Parathyroid adenoma (tissue), 2 donors: Measurements from ENCODE around the gene UTP11.
A peak's percentile ranks its signal among the peaks of the same experiment; 100 is the strongest.
"Not testable (repeated sequence)": the region's sequence is repeated elsewhere in the genome, so short reads cannot be mapped to it uniquely, and the experiment has no call there.

Experiments
- H2AFZ ChIP-seq: fragments of 300-600 bp; sonication (generic); one replicate; pipeline ENCODE4 v1.7.0; 2017; ENCODE audit warnings: antibody characterized with exemption, mild to moderate bottlenecking
- H3K27ac ChIP-seq: fragments of 300-600 bp; sonication (generic); one replicate; pipeline ENCODE4 v1.7.0; 2017
- H3K27me3 ChIP-seq: fragments of 300-600 bp; sonication (generic); one replicate; pipeline ENCODE4 v1.7.0; 2017; ENCODE audit warnings: low read length; ENCODE audit not compliant: control insufficient read depth, insufficient read depth
- H3K36me3 ChIP-seq: fragments of 300-600 bp; sonication (generic); one replicate; pipeline ENCODE4 v1.7.0; 2017; ENCODE audit warnings: low read length; ENCODE audit not compliant: control insufficient read depth, insufficient read depth
- H3K4me1 ChIP-seq: fragments of 300-600 bp; sonication (generic); one replicate; pipeline ENCODE4 v1.7.0; 2017; ENCODE audit warnings: control low read depth
- H3K4me2 ChIP-seq: fragments of 300-600 bp; sonication (generic); one replicate; pipeline ENCODE4 v1.7.0; 2017; ENCODE audit warnings: low read length
- H3K4me3 ChIP-seq: fragments of 300-600 bp; sonication (generic); one replicate; pipeline ENCODE4 v1.7.0; 2017; ENCODE audit warnings: low read depth, low read length
- H3K79me2 ChIP-seq: fragments of 300-600 bp; sonication (generic); one replicate; pipeline ENCODE4 v1.7.0; 2017; ENCODE audit warnings: control low read depth
- H3K9ac ChIP-seq: fragments of 300-600 bp; sonication (generic); one replicate; pipeline ENCODE4 v1.7.0; 2017; ENCODE audit warnings: mild to moderate bottlenecking
- H3K9me3 ChIP-seq: fragments of 300-600 bp; sonication (generic); one replicate; pipeline ENCODE4 v1.7.0; 2017; ENCODE audit warnings: low read length; ENCODE audit not compliant: control insufficient read depth
- CTCF ChIP-seq: fragments of 300-600 bp; sonication (generic); IDR thresholded peaks from one replicate; pipeline ENCODE4 v1.7.0; 2017; ENCODE audit warnings: antibody characterized with exemption, mild to moderate bottlenecking
- donor health status: primary hyperparathyroidism.

Gene UTP11

GRCh38 chr1:38012363-38013226, at the start of gene UTP11:
Gene UTP11, plus strand, starts transcription at chr1:38012734. Its CDS starts 69 bp downstream, at chr1:38012803.
- Histone ChIP-seq H2AFZ (peak within 1 kb of the TSS; percentile 97), H3K4me2 (peak within 1 kb of the TSS; percentile 76), H3K27ac (peak within 1 kb of the TSS; percentile 93), H3K36me3 (no peaks in the 10 kb centered on the region), H3K9me3 (no peaks in the 10 kb centered on the region), H3K4me3 (peak within 1 kb of the TSS; percentile 95), H3K79me2 (peaks cover 4% of the 10 kb centered on the region), H3K9ac (peak within 1 kb of the TSS; percentile 89), H3K4me1 (peaks cover 2% of the 10 kb centered on the region), H3K27me3 (no peaks in the 10 kb centered on the region)
- TF ChIP-seq CTCF = no peak

- not testable (repeated sequence) for H3K9me3 ChIP-seq, H3K4me1 ChIP-seq, H3K9ac ChIP-seq, H3K27ac ChIP-seq, H3K27me3 ChIP-seq, H3K36me3 ChIP-seq, H3K4me3 ChIP-seq, H3K79me2 ChIP-seq, H2AFZ ChIP-seq, H3K4me2 ChIP-seq
Measured at GRCh38 chr1:37964106-37964505, 48.4 kb upstream of the UTP11 start.

- Histone ChIP-seq H3K27ac (no peak overlapping the region), H3K9me3 (no peaks in the 10 kb centered on the region), H3K4me3 (no peak overlapping the region), H3K36me3 (no peaks in the 10 kb centered on the region), H3K9ac (no peak overlapping the region), H2AFZ (no peak overlapping the region), H3K4me2 (no peak overlapping the region), H3K4me1 (no peaks in the 10 kb centered on the region), H3K79me2 (no peaks in the 10 kb centered on the region), H3K27me3 (no peaks in the 10 kb centered on the region)
- no peak for TF ChIP-seq CTCF
Measured at GRCh38 chr1:37965301-37965700, 47.2 kb upstream of the UTP11 start.

GRCh38 chr1:37973684-37974083, 38.9 kb upstream of the UTP11 start:
- H3K27me3 ChIP-seq, H3K79me2 ChIP-seq, H3K4me2 ChIP-seq, H3K9me3 ChIP-seq, H3K4me1 ChIP-seq, H3K9ac ChIP-seq, H3K4me3 ChIP-seq, H3K27ac ChIP-seq, H2AFZ ChIP-seq, H3K36me3 ChIP-seq: not testable (repeated sequence)

- no peaks in the 10 kb centered on the region for H3K9me3 ChIP-seq
- no peak overlapping the region for H3K27ac ChIP-seq
- no peaks in the 10 kb centered on the region for H3K79me2 ChIP-seq
- TF ChIP-seq CTCF = no peak
- H3K9ac ChIP-seq = no peak overlapping the region
- no peak overlapping the region for H3K4me3 ChIP-seq
- no peaks in the 10 kb centered on the region for H3K36me3 ChIP-seq
- no peak overlapping the region for H2AFZ ChIP-seq
- no peaks in the 10 kb centered on the region for H3K4me1 ChIP-seq
- H3K4me2 ChIP-seq = no peak overlapping the region
- H3K27me3 ChIP-seq = no peaks in the 10 kb centered on the region
Measured at GRCh38 chr1:37974567-37974966, 38.0 kb upstream of the UTP11 start.

GRCh38 chr1:37975083-37975482, 37.5 kb upstream of the UTP11 start:
- not testable (repeated sequence) for H3K36me3 ChIP-seq, H3K4me2 ChIP-seq, H3K9me3 ChIP-seq, H3K79me2 ChIP-seq, H3K27me3 ChIP-seq, H3K9ac ChIP-seq, H3K4me1 ChIP-seq, H3K27ac ChIP-seq, H3K4me3 ChIP-seq, H2AFZ ChIP-seq
- TF ChIP-seq CTCF = peak; percentile 21
